D721Med (cell line): ENCODE results near the gene ARHGEF18.

ENCODE experiments used
- DNase-seq: peaks from one replicate; pipeline ENCODE4 v3.0.0; 2011; ENCODE audit warnings: low spot score; ENCODE audit not compliant: insufficient read length
- FAIRE-seq: peaks from 2 replicates; lab custom pipeline; 2011; peaks lifted over from hg19 to GRCh38; lab: Jason Lieb, UNC
- TF ChIP-seq, protein P1 (sequence below): IDR thresholded peaks from 2 replicates; pipeline ENCODE4 v1.5.1; 2012; ENCODE audit warnings: mild to moderate bottlenecking, control low read depth; ENCODE audit not compliant: insufficient read depth; ENCODE audit errors: missing control alignments

The ARHGEF18 gene

GRCh38 chr19:7349961-7350711, 1.4 kb downstream of the ARHGEF18 start:
- TF ChIP-seq, protein P1, sequence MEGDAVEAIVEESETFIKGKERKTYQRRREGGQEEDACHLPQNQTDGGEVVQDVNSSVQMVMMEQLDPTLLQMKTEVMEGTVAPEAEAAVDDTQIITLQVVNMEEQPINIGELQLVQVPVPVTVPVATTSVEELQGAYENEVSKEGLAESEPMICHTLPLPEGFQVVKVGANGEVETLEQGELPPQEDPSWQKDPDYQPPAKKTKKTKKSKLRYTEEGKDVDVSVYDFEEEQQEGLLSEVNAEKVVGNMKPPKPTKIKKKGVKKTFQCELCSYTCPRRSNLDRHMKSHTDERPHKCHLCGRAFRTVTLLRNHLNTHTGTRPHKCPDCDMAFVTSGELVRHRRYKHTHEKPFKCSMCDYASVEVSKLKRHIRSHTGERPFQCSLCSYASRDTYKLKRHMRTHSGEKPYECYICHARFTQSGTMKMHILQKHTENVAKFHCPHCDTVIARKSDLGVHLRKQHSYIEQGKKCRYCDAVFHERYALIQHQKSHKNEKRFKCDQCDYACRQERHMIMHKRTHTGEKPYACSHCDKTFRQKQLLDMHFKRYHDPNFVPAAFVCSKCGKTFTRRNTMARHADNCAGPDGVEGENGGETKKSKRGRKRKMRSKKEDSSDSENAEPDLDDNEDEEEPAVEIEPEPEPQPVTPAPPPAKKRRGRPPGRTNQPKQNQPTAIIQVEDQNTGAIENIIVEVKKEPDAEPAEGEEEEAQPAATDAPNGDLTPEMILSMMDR: no peak
- FAIRE-seq (no peak), DNase-seq (no peak)

DNA sequence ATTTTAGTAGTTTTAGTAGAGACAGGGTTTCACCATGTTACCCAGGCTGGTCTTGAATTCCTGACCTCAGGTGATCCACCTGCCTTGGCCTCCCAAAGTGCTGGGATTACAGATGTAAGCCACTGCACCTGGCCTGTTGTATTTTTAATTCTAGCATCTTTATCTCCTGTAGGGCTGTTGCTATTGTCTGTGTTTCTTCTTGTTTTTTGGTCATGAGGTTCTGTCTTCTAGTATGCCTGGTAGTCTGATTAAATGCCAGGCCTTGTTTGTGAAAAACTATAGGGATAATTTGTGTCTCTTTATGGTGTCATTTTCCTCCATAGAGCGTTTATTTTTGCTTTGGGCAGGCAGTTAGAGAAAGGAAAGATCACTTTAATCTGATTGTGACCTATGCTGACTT, 3.1 kb downstream of the ARHGEF18 start:
- FAIRE-seq (no peak), DNase-seq (no peak)
- TF ChIP-seq, protein P1: no peak

- TF ChIP-seq, protein P1: no peak
- no peak for FAIRE-seq
- DNase-seq: no peak
Observed at GRCh38 chr19:7355151-7355820, 6.5 kb downstream of the ARHGEF18 start.

- TF ChIP-seq, protein P1: no peak
- no peak for FAIRE-seq
Observed at GRCh38 chr19:7355871-7356270, 7.1 kb downstream of the ARHGEF18 start.

GRCh38 chr19:7356899-7357627, 8.3 kb downstream of the ARHGEF18 start:
- TF ChIP-seq, protein P1: no peak
- FAIRE-seq: no peak
- DNase-seq: no peak

More at GRCh38 chr19:7355871-7356270, 7.1 kb downstream of the ARHGEF18 start:
- DNase-seq: no peak

DNA sequence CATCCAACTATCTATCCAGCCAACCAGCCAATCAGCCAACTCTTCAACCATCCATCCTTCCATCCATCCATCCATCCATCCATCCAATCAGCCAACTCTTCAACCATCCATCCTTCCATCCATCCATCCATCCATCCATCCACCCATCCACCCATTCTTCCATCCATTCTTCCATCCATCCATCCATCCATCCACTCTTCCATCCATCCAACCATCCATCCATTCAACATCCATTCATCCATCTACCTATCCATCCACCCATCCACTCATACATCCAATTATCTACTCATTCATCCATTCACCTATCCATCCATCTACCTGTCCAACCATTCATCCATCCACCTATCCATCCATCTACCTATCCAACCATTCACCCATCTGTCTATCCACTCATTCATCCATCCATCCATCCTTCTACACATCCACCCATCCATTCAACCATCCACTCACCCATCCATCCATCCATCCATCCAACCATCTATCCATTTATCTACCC, 9.4 kb downstream of the ARHGEF18 start:
- DNase-seq (no peak), FAIRE-seq (no peak)
- TF ChIP-seq, protein P1: no peak
